PC-9 (cell line): ENCODE measurements around the gene COPRS. TPM values are rescaled to one million over a fixed set of nuclear protein-coding genes. Genes with fewer than 3 reads are reported as not detected.
A peak's percentile ranks its signal among the peaks of the same experiment; 100 is the strongest.

Source experiments
- BruUV-seq: library from RNA; stranded (reverse); fragments of 400-500 nt; replicated peaks from 2 replicates; lab custom pipeline; 2021; lab: Mats Ljungman, UMichigan
- CTCF ChIA-PET: fragments of 300-600 bp; sonication (Branson Sonifier 250); formaldehyde crosslinking; loops from one replicate; lab custom pipeline; 2022; ENCODE audit warnings: antibody characterized with exemption; lab: Charles Lee
- POLR2A ChIA-PET: fragments of 300-600 bp; sonication (Branson Sonifier 250); formaldehyde crosslinking; loops from one replicate; lab custom pipeline; 2022; ENCODE audit warnings: antibody characterized with exemption; ENCODE audit not compliant: unreplicated experiment; lab: Charles Lee
- DNase-seq, 2 experiments: peaks; one replicate each; pipeline versions ENCODE4 v3.0.0 to v3.0.0-alpha.2; 2015 to 2022; ENCODE audit warnings: mixed read lengths in 1 of 2
- H2AFZ ChIP-seq: fragments of 200-600 bp; sonication (generic); 2 replicates; pipeline ENCODE4 v1.8.1; 2017; ENCODE audit warnings: antibody characterized with exemption
- H3F3A ChIP-seq: fragments of 200-600 bp; sonication (generic); 2 replicates; pipeline ENCODE4 v1.8.1; 2017; ENCODE audit warnings: antibody characterized with exemption, mild to moderate bottlenecking, low read depth; ENCODE audit not compliant: insufficient read depth
- H3K27ac ChIP-seq: fragments of 200-600 bp; sonication (generic); 2 replicates; pipeline ENCODE4 v1.6.1; 2016; ENCODE audit warnings: mixed run types
- H3K27me3 ChIP-seq: fragments of 200-600 bp; sonication (generic); 2 replicates; pipeline ENCODE4 v1.6.1; 2016; ENCODE audit warnings: low read depth, mixed run types; ENCODE audit not compliant: insufficient read depth
- H3K36me3 ChIP-seq: fragments of 200-600 bp; sonication (generic); 2 replicates; pipeline ENCODE4 v1.6.1; 2016; ENCODE audit warnings: low read depth, mixed run types
- H3K4me1 ChIP-seq: fragments of 200-600 bp; sonication (generic); replicated peaks from 2 replicates; pipeline ENCODE4 v1.6.1; 2016; ENCODE audit warnings: mixed run types; ENCODE audit not compliant: insufficient read depth
- H3K4me2 ChIP-seq: fragments of 200-600 bp; sonication (generic); 2 replicates; pipeline ENCODE4 v1.6.1; 2017; ENCODE audit warnings: mixed run types
- H3K4me3 ChIP-seq: fragments of 200-600 bp; sonication (generic); 2 replicates; pipeline ENCODE4 v1.6.1; 2016; ENCODE audit warnings: mixed run types
- H3K79me2 ChIP-seq: fragments of 200-600 bp; sonication (generic); 2 replicates; pipeline ENCODE4 v1.6.1; 2017; ENCODE audit warnings: low read depth, mixed run types
- H3K9me2 ChIP-seq: fragments of 200-600 bp; sonication (generic); 2 replicates; pipeline ENCODE4 v1.8.1; 2017; ENCODE audit warnings: mild to moderate bottlenecking; ENCODE audit not compliant: insufficient read depth
- H3K9me3 ChIP-seq: fragments of 200-600 bp; sonication (generic); 2 replicates; pipeline ENCODE4 v1.8.1; 2016; ENCODE audit warnings: low read depth; ENCODE audit not compliant: insufficient read depth
- H4K20me1 ChIP-seq: fragments of 200-600 bp; sonication (generic); 2 replicates; pipeline ENCODE4 v1.8.1; 2017; ENCODE audit not compliant: insufficient read depth
- EZH2 ChIP-seq: fragments of 200-600 bp; sonication (generic); IDR thresholded peaks from 2 replicates; pipeline ENCODE4 v1.8.0; 2017; ENCODE audit warnings: antibody characterized with exemption, low read depth
- intact Hi-C: fragments of 100-400 bp; cut with micrococcal nuclease; formaldehyde crosslinking; loops from one replicate; pipeline ENCODE4 v1.10.0; 2022; ENCODE audit not compliant: unreplicated experiment
- total RNA-seq: library from RNA; stranded (reverse); gene quantifications from 2 replicates; pipeline ENCODE4 v1.2.3, GENCODE V29; 2021
- TF ChIP-seq, protein P1 (sequence below): fragments of 200-600 bp; sonication (generic); conservative IDR thresholded peaks from 2 replicates; pipeline ENCODE4 v1.6.1; 2017; ENCODE audit warnings: mixed run types, antibody characterized with exemption, mild to moderate bottlenecking, moderate library complexity

COPRS gene
- total RNA-seq, 1 experiment from 2014 or later = 48.3 TPM

GRCh38 chr17:31825961-31826691, 32.9 kb downstream of the COPRS start:
- Histone ChIP-seq H3K36me3 (no peaks in the 10 kb centered on the region), H3K27ac (no peak overlapping the region), H3K9me3 (no peaks in the 10 kb centered on the region), H3F3A (no peaks in the 10 kb centered on the region), H3K79me2 (no peaks in the 10 kb centered on the region), H3K4me3 (no peak overlapping the region), H2AFZ (no peak overlapping the region), H3K9me2 (no peaks in the 10 kb centered on the region), H3K4me1 (no peaks in the 10 kb centered on the region), H4K20me1 (no peaks in the 10 kb centered on the region), H3K4me2 (no peak overlapping the region), H3K27me3 (no peaks in the 10 kb centered on the region)
- no TSS peak for BruUV-seq
- intact Hi-C loops = loop anchor here (5.0 to 10.0 kb wide), 2 partner anchors 101 to 149 kb away; no protein-coding TSS in a partner anchor
- TF ChIP-seq EZH2 = no peak
- TF ChIP-seq, protein P1, sequence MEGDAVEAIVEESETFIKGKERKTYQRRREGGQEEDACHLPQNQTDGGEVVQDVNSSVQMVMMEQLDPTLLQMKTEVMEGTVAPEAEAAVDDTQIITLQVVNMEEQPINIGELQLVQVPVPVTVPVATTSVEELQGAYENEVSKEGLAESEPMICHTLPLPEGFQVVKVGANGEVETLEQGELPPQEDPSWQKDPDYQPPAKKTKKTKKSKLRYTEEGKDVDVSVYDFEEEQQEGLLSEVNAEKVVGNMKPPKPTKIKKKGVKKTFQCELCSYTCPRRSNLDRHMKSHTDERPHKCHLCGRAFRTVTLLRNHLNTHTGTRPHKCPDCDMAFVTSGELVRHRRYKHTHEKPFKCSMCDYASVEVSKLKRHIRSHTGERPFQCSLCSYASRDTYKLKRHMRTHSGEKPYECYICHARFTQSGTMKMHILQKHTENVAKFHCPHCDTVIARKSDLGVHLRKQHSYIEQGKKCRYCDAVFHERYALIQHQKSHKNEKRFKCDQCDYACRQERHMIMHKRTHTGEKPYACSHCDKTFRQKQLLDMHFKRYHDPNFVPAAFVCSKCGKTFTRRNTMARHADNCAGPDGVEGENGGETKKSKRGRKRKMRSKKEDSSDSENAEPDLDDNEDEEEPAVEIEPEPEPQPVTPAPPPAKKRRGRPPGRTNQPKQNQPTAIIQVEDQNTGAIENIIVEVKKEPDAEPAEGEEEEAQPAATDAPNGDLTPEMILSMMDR = no peak
- peak in 1 of 2 experiments; percentile 58 for DNase-seq
- ChIA-PET POLR2A (interaction anchor here (0.7 kb wide), 1 partner anchor 53 kb away, joined by 3 read pairs; no protein-coding TSS in a partner anchor), CTCF (no interaction called here)

DNA sequence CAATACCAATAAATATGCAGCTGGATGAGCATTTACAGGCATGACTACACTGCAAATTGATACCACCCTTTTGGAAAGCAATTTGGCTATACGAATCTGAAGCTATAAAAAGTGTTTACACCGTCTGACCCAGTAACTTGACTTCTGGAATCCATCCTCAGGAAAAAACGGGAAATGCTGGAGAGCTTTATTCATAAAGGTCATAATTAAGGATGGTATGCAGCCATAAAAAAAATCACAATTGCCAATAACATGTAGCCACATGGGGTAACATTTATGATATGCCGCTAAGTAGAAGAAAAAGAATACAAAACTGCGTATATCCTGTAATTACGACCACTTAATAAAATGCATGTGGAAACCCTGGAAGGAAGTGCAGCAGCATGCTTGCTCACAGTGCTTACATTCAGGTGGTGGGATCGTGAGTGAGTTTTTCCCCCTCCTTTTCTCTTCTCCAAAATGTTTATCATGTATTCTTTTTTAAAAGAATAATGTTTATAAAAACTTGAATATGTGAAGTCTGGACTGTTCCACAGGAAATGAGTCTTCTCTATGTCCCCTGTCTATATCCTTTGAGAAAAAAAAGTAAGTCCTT, 34.2 kb downstream of the COPRS start:
- ChIA-PET POLR2A (no interaction called here), CTCF (no interaction called here)
- TF ChIP-seq, protein P1 = no peak
- TF ChIP-seq EZH2 = no peak
- H3K36me3 ChIP-seq = no peaks in the 10 kb centered on the region
- no peaks in the 10 kb centered on the region for H3F3A ChIP-seq
- no peak overlapping the region for H2AFZ ChIP-seq
- no peak overlapping the region for H3K27ac ChIP-seq
- H3K9me3 ChIP-seq = no peaks in the 10 kb centered on the region
- BruUV-seq = no TSS peak
- no peaks in the 10 kb centered on the region for H4K20me1 ChIP-seq
- DNase-seq = no peak
- H3K4me1 ChIP-seq = no peaks in the 10 kb centered on the region
- H3K79me2 ChIP-seq = no peaks in the 10 kb centered on the region
- H3K4me2 ChIP-seq = no peak overlapping the region
- H3K27me3 ChIP-seq = no peaks in the 10 kb centered on the region
- H3K4me3 ChIP-seq = no peak overlapping the region
- no peaks in the 10 kb centered on the region for H3K9me2 ChIP-seq
- intact Hi-C loops = loop anchor here (5.0 to 10.0 kb wide), 2 partner anchors 100 to 148 kb away; no protein-coding TSS in a partner anchor

GRCh38 chr17:31823014-31823413, 36.0 kb downstream of the COPRS start:
- no peaks in the 10 kb centered on the region for H3K9me2 ChIP-seq
- H3K4me1 ChIP-seq = no peaks in the 10 kb centered on the region
- no peak overlapping the region for H2AFZ ChIP-seq
- no TSS peak for BruUV-seq
- H4K20me1 ChIP-seq = no peaks in the 10 kb centered on the region
- no peaks in the 10 kb centered on the region for H3K9me3 ChIP-seq
- H3K36me3 ChIP-seq = no peaks in the 10 kb centered on the region
- no peaks in the 10 kb centered on the region for H3F3A ChIP-seq
- CTCF ChIA-PET = no interaction called here
- H3K79me2 ChIP-seq = no peaks in the 10 kb centered on the region
- no peak overlapping the region for H3K27ac ChIP-seq
- intact Hi-C loops = loop anchor here (10.0 kb wide), 1 partner anchor 98 kb away; no protein-coding TSS in a partner anchor
- no peak overlapping the region for H3K4me3 ChIP-seq
- no peak for DNase-seq
- POLR2A ChIA-PET = no interaction called here
- no peaks in the 10 kb centered on the region for H3K27me3 ChIP-seq
- TF ChIP-seq, protein P1 = no peak
- TF ChIP-seq EZH2 = no peak
- no peak overlapping the region for H3K4me2 ChIP-seq
